ENCODE measurements around the gene ZNF484. TPM values are rescaled to one million over a fixed set of nuclear protein-coding genes. Genes with fewer than 3 reads are reported as not detected.
"Not testable (repeated sequence)": the region's sequence is repeated elsewhere in the genome, so short reads cannot be mapped to it uniquely, and the experiment has no call there.

Gene ZNF484
- 5.1 and 6.5 TPM in 2 replicates for total RNA-seq (2014; rRNA removed; shearing (Covaris generic); ENCODE audit: low replicate concordance)

GRCh38 chr9:92877531-92878430, at the start of gene ZNF484:
TSS of gene ZNF484 (minus strand) at chr9:92878038. CDS start at chr9:92875029, 3,009 bp downstream.
- Histone ChIP-seq H3K9me3 (no peaks in the 10 kb centered on the region), H3K36me3 (no peaks in the 10 kb centered on the region), H3K27me3 (no peaks in the 10 kb centered on the region), H3K4me3 (peak within 1 kb of the TSS; percentile 81)
- DNase-seq = peak; percentile 92

- DNase-seq = no peak
- H3K36me3 ChIP-seq = no peaks in the 10 kb centered on the region
- H3K4me3 ChIP-seq = no peak overlapping the region
- no peaks in the 10 kb centered on the region for H3K9me3 ChIP-seq
- no peaks in the 10 kb centered on the region for H3K27me3 ChIP-seq
These were observed 42.6 kb upstream of the ZNF484 start for GRCh38 chr9:92920437-92920836.

- Histone ChIP-seq H3K36me3 (no peaks in the 10 kb centered on the region), H3K27me3 (no peaks in the 10 kb centered on the region), H3K9me3 (no peaks in the 10 kb centered on the region), H3K4me3 (no peak overlapping the region)
- no peak for DNase-seq
These were observed 39.5 kb upstream of the ZNF484 start for GRCh38 chr9:92917176-92917800.

GRCh38 chr9:92911511-92912475, 34.0 kb upstream of the ZNF484 start:
- Histone ChIP-seq H3K4me3 (no peak overlapping the region), H3K9me3 (no peaks in the 10 kb centered on the region), H3K36me3 (no peaks in the 10 kb centered on the region), H3K27me3 (no peaks in the 10 kb centered on the region)
- peak; percentile 59 for DNase-seq

GRCh38 chr9:92905137-92905536, 27.3 kb upstream of the ZNF484 start:
- H3K36me3 ChIP-seq = not testable (repeated sequence)

GRCh38 chr9:92897323-92897722, 19.5 kb upstream of the ZNF484 start:
- DNase-seq = no peak
- H3K9me3 ChIP-seq = no peaks in the 10 kb centered on the region
- no peaks in the 10 kb centered on the region for H3K36me3 ChIP-seq
- no peaks in the 10 kb centered on the region for H3K27me3 ChIP-seq
- H3K4me3 ChIP-seq = no peak overlapping the region

More at GRCh38 chr9:92905137-92905536, 27.3 kb upstream of the ZNF484 start:
- H3K27me3 ChIP-seq, H3K9me3 ChIP-seq, DNase-seq, H3K4me3 ChIP-seq: not testable (repeated sequence)

GRCh38 chr9:92895812-92896436, 18.1 kb upstream of the ZNF484 start:
- H3K4me3 ChIP-seq = no peak overlapping the region
- no peak for DNase-seq
- no peaks in the 10 kb centered on the region for H3K36me3 ChIP-seq
- H3K9me3 ChIP-seq = no peaks in the 10 kb centered on the region
- H3K27me3 ChIP-seq = no peaks in the 10 kb centered on the region

- DNase-seq = no peak
- H3K4me3 ChIP-seq = no peak overlapping the region
- H3K27me3 ChIP-seq = no peaks in the 10 kb centered on the region
- H3K36me3 ChIP-seq = no peaks in the 10 kb centered on the region
- H3K9me3 ChIP-seq = no peaks in the 10 kb centered on the region
These were observed 17.0 kb upstream of the ZNF484 start for GRCh38 chr9:92894711-92895362.

- H3K27me3 ChIP-seq, H3K36me3 ChIP-seq, H3K9me3 ChIP-seq, DNase-seq, H3K4me3 ChIP-seq: not testable (repeated sequence)
These were observed 16.2 kb upstream of the ZNF484 start for GRCh38 chr9:92893916-92894610.

GRCh38 chr9:92892276-92892675, 14.4 kb upstream of the ZNF484 start:
- not testable (repeated sequence) for DNase-seq, H3K27me3 ChIP-seq, H3K4me3 ChIP-seq, H3K9me3 ChIP-seq, H3K36me3 ChIP-seq

- Histone ChIP-seq H3K4me3 (no peak overlapping the region), H3K9me3 (no peaks in the 10 kb centered on the region), H3K36me3 (no peaks in the 10 kb centered on the region)
These were observed 12.9 kb upstream of the ZNF484 start for GRCh38 chr9:92890761-92891160.

GRCh38 chr9:92887880-92888338, 10.1 kb upstream of the ZNF484 start:
- Histone ChIP-seq H3K9me3 (no peaks in the 10 kb centered on the region), H3K27me3 (no peaks in the 10 kb centered on the region), H3K4me3 (no peak overlapping the region), H3K36me3 (no peaks in the 10 kb centered on the region)
- DNase-seq = no peak

More at GRCh38 chr9:92890761-92891160, 12.9 kb upstream of the ZNF484 start:
- no peaks in the 10 kb centered on the region for H3K27me3 ChIP-seq
- no peak for DNase-seq

GRCh38 chr9:92886846-92887610, 9.2 kb upstream of the ZNF484 start:
- DNase-seq, H3K27me3 ChIP-seq, H3K9me3 ChIP-seq, H3K36me3 ChIP-seq, H3K4me3 ChIP-seq: not testable (repeated sequence)

- not testable (repeated sequence) for H3K36me3 ChIP-seq, H3K9me3 ChIP-seq, H3K4me3 ChIP-seq, DNase-seq, H3K27me3 ChIP-seq
These were observed 6.0 kb upstream of the ZNF484 start for GRCh38 chr9:92883666-92884405.

All from MG63 (cell line).